ENCODE measurements around the gene AGPAT4.
A peak's percentile ranks its signal among the peaks of the same experiment; 100 is the strongest.
"Not testable (repeated sequence)": the region's sequence is repeated elsewhere in the genome, so short reads cannot be mapped to it uniquely, and the experiment has no call there.

Gene AGPAT4, protein sequence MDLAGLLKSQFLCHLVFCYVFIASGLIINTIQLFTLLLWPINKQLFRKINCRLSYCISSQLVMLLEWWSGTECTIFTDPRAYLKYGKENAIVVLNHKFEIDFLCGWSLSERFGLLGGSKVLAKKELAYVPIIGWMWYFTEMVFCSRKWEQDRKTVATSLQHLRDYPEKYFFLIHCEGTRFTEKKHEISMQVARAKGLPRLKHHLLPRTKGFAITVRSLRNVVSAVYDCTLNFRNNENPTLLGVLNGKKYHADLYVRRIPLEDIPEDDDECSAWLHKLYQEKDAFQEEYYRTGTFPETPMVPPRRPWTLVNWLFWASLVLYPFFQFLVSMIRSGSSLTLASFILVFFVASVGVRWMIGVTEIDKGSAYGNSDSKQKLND

DNA sequence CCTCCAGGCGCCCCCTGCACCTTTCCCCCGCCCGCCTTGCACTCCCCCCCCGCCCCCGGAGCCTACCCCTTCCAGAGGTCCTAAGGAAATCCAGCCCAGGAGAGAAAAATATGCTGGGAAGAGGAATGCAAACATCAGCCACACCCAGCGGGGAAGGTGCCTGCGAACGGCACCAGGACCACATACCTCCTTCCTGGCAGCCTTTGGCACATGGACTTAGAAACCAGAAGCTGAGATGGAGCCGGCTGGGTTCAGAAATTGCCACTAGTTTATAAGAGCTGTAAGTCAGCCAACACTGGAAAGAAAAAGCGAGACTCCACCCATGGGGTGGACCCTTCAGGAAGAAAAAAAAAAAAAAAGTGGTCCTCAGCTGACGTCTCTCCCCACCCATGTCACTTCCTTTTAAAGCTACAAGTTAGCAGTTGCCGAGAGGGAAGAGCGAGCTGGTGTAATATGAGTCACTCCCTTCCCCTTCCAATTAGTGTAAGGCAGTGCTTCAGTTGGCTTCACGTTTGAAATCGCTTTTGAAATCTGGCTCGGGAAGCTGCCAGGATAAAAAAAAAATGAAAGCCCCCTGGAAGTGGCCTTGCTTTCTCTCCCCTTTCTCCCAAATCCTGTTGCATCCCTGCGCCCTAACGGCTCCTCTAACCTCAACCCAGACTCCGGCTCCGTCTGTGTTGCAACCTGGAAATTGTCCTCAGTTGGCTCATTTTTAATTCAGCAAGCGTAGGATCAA lies at the start of gene AGPAT4:
Gene AGPAT4 (minus strand): TSS at position 310 of the 736 bp plus-strand sequence. CDS start 41,848 bp downstream, outside the sequence.
- peak; percentile 39 to 57 for DNase-seq

DNA sequence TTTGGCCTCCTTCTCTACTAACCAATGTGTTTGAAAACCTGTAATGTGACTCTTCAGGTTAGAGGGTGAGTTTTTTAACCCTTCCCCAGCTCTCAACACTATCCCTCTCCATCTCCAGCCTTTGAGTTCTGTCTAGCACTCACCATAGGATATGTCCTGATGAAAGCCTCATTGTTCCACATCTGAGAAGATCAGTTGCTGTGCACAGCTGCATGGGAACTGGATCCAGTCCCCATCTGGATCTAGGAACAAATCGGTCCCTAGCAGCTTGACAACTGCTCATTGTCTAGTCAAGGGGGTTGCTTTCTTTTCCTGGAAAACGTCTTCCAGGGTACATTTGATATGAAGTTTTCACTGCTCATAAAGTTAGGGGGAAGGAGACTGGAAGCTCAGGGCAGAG lies 45.4 kb upstream of the AGPAT4 start:
- DNase-seq: no peak

DNA sequence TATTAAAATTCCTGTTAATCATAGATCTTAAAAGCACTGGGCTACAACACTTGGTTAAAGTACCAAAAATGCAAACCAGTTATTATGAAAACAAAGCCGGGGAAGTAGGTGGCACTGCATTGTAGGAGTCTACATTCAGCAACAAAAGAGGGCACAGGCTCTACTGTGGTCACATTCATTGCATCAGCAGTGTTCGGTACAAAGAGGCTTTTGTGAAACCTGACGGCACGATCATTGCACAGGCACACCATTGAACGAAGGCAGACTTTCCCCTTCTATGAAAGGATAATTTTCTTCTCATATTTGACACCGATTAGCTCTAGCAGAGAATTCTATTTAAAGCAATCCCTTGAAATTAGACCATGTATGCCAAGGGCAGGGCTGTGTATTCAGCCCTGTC lies 44.6 kb upstream of the AGPAT4 start:
- DNase-seq: no peak

DNA sequence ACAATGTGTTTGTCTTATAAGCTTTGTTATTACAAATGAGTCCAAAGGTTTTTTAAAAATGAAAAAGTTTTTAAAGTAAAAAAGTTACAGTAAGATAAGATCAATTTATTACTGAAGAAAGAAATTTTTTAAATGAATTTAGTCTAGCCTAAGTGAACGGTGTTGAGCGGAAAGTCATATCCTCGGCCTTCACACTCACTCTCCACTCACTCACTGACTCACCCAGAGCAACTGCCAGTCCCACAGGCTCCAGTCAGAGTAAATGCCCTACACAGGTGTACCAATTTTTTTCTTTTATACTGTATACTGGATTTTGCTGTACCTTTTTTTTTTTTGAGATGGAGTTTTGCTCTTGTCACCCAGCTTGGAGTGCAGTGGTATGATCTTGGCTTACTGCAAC lies 42.7 kb upstream of the AGPAT4 start:
- no peak for DNase-seq

DNA sequence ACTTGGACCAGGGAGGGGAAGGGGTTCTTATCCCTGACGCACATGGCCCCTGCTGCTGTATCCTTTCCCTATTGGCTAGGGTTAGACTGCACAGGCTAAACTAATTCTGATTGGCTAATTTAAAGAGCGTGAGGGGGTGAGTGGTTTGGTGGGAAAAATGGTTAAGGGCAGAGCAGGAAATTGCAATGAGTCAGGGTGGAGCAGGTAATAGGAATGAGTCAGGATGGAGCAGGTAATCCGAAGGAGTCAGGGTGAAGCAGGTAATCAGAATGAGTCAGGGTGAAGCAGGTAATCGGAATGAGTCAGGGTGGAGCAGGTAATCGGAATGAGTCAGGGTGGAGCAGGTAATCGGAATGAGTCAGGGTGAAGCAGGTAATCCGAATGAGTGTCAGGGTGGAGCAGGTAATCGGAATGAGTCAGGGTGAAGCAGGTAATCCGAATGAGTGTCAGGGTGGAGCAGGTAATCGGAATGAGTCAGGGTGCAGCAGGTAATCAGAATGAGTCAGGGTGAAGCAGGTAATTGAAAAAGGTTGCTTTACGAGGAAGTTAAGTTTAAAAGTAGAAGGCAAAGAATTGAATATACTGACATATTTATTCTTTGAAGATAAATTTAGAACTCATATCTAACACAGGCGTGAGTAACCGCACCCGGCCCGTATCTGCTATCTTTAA lies 41.5 kb upstream of the AGPAT4 start:
- not testable (repeated sequence) for DNase-seq

DNA sequence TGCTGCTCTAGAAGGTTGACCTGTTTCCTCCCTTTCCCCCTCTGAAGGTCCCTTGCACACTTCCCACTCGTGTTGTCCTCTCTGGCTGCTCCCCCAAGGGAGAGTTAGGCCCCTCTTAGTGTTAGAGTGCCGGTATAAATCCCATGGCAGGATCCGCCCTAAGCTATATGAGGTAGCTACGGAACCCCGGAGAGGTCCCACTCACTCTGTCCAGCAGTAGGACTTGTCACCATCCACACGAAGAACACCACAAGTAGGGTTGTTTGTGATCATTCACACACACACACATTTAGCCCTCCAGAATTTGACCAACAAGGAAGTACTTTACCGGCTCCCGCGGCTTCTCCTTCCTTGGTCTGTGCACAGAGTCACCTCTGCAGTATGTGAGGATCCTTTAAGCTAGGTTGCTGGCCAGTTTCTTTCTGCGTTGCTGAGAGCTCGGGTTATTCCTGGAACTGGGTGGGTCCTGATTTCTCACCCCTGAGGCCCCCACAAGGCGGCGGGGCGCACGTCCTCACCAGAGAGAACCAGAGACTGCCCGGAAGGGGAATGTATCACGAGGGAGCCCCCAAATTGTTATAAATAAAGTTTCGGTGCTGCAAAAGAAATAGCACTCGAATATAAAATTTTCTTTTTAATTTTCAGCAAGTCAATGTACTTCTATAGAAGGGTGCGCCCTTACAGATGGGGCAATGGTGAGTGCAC lies 40.8 kb upstream of the AGPAT4 start:
- not testable (repeated sequence) for DNase-seq

DNA sequence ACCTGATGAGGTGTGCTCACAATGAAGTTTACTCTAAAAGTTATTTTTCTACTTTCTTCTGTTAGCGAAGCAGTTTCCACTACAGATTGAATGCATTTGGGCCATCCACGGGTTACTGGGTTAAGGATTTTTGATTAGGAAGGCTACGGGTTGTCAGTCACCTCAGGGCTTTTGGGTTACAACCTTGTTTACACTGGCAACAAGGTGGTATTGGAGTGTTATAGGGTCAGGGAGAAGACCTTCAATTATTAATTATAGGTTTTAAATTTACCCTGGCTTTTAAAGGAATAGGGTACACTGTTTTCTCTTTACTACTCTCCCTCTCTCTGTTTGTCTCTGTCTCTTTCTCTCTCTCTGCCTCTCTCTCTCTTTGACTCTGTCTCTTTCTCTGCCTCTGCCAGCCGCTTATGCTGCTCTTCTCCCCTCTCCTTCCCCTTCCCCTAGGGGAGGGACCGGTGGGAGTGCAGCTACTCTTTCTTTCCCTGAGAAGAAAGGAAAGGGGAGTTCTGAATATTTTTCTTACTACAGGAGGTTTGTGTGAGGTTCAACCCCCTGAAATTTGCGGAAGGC lies 40.2 kb upstream of the AGPAT4 start:
- no peak for DNase-seq

DNA sequence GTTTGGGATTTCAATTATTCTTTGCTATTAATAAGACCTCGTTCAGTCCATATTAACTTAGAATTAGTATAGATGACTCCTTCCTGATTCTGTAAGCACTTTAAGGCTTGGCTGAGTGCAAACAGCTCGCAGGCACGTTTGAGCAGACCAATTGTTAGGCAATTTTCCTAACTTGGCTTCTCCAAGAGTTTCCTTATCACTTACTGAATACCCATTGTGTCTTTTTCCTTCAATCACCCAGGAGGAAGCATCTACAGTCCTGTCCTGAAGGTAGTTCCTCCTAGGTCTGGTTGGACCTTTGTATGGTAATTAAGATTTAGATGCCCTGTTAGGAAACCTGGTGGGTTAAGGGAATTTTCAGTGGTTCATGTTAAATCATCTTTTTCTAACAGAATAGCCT lies 39.6 kb upstream of the AGPAT4 start:
- DNase-seq: not testable (repeated sequence)

DNA sequence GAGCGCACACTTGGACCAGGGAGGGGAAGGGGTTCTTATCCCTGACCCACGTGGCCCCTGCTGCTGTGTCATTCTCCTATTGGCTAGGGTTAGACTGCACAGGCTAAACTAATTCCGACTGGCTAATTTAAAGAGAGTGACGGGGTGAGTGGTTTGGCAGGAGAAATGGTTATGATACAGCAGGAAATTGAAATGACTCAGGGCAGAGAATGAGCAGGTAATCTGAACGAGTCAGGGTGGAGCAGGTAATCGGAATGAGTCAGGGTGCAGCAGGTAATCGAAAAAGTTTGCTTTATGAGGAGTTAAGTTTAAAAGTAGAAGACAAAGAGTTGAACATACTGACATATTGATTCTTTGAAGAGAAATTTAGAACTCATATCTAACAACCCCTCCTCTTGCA lies 35.9 kb upstream of the AGPAT4 start:
- not testable (repeated sequence) for DNase-seq

DNA sequence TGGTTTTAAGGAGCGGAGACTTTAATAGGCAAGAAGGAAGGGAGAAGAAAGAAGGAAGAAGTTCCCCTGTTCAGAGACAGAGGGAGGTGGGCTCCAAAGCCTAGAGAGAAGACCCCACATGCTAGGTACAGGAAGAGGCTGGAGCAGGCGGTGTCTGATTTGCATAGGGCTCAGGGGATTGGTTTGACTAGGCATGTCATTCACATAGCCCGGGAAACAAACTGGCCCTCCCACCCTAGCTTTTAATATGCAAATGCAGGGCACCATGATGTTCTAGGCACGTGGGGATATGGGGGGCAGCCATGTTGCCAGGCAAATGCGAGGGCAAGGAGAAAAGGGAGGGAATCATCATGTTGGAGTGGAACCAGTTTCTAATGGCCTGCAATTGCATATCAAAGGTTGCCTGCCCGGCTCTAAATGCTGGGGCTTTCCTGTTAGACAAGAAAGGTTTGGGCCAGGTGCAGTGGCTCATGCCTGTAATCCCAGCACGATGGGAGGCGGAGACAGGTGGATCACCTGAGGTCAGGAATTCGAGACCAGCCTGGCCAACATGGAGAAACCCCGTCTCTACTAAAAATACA lies 34.3 kb upstream of the AGPAT4 start:
- no peak for DNase-seq

DNA sequence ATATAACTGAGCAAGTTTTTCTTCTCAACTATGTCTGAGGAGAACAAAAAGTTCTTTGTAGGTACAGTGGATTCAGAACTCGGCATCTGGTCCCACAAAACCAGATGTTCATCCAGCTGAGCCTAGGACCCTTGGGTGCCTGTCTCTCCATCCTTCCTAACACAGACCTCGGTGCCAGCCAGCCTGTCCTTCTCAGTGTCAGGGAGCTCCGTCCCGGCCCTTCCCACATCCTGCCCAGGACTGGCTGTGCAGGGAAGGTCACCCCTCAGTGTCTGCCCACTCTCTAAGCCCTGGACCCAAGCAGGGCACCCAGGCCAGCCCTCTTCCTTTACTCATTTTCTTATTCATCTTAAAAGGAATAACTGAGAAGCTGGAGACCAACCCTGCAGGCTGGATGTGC lies 32.0 kb upstream of the AGPAT4 start:
- DNase-seq: no peak

DNA sequence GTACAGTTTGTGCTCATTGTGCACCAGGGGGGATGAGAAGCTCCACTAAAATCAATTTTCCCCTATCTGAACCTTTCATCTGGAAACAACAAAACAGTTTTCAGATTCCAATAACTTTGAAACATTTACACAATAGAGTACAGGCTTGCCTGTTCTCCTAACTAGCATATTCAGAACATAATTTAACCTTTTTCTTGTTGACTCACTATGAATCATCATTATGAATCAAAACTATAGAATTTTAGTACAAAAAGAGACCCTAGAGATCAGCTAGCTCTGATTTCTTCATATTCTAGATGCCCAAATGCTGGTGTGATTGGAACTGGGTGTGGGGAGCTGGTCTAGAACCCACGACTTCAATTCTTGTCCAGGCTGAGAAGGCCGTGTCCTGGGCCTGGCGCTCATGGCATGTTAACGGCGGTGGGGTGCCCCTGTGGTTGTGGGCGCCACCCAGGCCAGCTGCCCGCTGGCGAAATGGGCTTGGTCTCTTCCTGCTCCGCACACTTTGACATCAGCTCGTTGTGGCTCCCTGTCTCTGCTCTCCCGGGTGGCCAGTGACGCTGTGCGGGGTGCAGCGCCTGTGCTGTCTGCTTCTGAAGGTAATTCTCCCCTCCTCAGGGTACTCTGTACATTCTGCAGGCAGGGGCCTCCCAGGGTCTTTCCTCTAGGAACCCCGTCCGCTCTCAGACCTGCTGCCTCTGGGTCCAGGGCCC lies 29.9 kb upstream of the AGPAT4 start:
- DNase-seq: no peak

DNA sequence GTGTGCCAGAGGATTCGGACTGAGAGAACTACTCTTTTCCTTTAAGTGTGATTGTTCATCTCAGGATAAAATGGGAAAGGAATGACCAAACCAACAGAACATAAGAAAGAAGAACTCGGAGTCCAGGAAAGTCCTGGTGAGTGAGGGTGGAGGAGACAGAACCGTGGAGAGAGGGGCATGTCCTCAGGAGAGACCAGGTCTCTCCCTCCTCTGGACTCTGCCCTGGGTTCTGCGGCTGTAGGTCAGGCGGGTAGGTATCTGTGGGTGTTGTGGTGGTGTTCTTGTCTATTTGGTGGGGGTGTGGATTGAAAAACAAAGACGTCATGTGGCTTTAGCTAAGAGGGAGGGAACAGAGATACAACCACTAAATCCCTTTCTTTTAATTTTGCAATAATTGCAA lies 29.1 kb upstream of the AGPAT4 start:
- no peak for DNase-seq

DNA sequence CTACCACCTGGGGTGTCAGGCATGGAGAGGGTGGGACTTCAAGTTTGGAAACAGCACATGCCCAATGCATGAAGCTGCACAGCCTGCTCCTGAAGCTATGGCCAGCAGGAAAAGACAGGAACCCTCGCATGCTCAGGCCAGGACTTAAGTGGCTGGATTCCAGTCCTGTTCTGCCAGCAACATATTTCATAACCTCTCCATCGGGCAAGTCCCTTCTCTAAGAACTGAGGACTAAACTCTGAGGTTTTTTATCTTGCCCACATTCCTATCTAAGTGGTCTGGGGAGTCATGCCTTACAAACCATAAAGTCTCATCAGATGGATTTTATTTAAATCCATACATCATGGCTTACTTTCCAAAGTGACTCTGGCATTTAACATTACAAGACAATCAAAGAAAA lies 27.5 kb upstream of the AGPAT4 start:
- no peak for DNase-seq

DNA sequence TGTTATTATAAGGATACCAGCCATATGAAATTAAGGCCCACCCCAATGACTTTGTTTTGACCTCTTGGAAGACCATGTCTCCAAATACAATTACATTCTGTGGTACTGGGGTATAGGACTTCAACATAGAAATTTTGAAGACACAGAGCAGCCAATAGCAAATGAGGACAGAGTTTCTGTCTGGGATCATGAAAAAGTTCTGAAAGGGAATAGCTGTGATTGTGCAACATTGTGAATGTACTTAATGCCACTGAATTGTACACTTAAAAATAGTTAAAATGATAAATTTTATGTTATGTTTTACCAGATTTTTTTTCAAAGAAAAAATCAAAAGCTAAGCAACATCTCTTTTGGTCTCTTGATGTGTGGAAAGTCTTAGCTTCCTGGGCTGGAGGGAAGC lies 27.0 kb upstream of the AGPAT4 start:
- DNase-seq: no peak

DNA sequence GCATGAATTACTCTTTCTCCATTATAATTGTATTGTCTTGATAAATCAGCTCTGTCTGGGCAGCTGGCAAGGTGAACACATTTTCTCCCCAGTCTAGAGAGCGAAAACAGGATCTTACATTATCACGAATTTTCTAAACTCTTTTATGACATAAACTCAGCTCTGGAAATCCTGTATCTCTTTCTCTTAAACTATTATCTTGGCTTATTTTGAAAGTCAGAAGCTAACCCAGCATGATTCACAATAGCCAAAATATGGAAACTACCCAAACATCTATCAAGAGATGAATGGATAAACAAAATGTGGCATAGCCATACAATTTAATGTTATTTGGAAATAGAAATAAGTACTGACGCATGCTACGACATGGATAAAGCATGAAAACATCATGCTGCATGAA lies 25.9 kb upstream of the AGPAT4 start:
- no peak for DNase-seq

DNA sequence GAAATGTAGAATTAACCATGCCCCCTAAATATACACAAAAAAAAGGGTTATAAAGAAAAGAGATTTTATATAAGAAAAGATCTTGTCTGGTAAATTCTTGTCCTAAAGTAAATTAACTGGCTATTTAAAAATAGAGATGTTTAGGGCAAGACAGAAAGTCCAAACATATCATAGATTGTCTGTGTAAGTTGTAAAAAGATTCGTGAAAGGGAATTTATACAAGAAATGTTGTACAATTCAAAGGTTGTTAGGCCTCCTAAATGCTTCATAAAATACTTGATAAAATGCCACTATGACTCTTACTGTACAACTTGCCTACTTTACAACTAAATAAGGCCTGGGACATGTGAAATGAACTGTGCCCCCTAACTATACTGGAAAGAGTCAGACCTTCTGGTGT lies 21.9 kb upstream of the AGPAT4 start:
- no peak for DNase-seq

DNA sequence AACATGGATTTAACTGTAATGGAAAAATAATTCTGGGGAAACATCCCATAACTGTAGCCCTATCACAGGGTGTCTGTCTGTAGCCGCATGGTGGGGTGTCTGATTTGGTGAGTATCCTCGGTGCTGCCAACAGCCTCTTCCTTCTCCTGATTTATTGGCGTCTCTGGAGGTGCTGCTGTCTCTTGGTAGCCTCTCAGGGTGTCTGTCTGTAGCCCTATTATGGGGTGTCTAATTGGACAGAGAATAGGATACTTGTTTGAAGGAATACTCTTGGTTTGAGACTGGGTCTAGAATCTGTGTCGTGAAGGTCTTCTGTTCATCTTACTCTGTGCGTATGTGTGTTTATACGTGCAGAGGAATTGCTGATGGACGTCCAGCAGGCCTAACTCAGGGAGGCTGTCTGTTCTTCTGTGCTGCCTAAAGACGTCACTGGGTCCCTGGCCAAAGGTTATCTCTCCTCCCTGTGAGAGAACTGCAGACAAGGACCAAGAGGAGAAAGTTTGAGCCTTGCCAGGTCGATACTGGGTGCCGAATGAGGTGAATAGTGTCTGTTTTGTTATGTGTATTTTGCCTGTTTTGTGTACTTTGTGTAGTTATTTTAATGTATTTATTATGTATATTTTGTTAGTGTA lies 18.9 kb upstream of the AGPAT4 start:
- no peak for DNase-seq

DNA sequence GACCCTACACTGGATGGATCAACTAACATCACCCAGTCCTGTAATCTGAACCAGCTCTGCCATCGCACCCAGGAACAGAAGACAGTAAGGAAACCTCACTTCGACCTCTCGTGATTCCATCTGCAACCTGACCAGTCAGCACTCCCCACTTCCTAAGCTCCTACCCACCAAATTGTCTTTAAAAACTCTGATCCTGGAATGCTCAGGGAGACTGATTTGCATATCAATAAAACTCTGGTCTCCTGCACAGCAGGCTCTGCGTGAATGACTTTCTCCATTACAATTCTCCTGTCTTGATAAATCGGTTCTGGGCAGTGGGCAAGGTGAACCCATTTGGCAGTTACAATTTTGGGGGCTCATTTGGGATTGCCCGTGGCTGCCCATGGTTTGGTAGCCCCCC lies 18.3 kb upstream of the AGPAT4 start:
- DNase-seq: no peak

DNA sequence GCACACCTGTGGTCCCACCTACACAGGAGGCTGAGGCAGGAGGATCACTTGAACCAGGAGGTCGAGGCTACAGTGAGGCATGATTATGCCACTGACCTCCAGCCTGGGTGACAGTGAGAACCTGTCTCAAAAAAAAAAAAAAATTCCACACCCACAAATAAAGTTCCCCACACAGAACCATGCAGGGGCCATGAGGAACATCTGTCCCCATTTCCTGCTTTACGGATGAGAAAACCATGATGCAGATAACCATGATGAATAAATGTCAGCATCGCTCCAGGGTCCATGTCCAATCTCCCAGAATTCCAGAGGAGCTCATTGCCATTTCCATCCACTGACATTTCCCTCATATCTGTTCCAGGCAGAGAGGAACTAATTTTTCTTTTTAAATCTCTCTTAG lies 16.9 kb upstream of the AGPAT4 start:
- DNase-seq: no peak

DNA sequence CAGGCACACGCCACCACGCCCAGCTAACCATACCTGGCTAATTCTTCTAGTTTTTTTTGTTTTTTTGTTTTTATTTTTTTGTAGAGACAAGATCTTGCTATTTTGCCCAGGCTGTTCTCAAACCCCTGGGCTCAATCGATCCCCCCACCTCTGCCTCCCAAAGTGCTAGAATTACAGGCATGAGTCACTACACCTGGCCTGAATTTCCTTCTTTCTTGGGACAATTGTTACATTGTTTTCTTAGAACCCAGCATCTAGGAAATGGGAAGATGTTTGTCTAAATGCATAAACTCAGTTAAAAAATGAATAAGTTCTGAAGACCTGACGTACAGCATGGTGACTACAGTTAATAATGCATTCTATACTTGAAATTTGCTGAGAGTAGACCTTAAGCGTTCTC lies 10.8 kb upstream of the AGPAT4 start:
- DNase-seq: no peak
